ENCODE measurements around the gene DDX51.

Gene DDX51

DNA sequence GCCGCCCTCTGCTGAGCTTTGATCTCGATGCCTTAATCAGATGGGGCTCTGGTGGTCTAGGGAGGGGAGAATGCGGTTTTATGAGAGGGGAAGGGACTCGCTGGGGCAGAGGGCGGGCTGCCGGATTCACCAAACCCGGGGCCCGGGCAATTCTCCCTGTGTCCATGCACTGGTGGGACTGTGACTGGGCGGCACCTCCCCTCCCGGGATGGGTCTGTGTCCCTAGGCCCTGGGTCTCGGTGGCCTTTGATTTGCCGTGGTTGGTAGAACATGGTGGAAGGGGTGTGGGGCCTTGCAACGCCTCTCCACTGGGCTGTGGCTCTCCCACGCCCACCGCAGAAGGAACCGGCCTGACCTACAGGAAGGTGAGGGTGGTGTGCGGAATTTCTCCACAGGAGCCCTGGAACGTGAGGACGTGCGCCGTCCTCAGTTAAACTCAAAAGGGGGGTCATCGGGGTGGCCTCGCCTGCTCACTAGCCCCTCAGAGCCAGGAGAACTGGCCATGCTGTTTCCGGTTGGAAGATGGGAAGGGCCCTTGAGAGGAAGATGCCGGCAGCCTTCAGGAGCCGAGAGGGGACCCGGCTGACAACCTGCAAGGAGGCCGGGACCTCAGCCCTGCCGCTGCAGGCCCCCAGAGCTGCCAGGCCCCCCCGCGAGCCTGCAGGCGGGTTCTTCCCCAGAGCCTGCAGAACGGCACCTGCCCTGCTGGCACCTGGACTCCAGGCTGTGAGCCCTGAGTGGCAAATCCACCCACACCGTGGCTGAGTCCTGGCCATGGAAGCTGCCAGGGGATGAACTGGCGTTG lies 43.7 kb upstream of the DDX51 start:
- H3K4me1 ChIP-seq (ENCODE audit: control insufficient read depth, insufficient read depth, low read depth, low read length), result peaks cover 12% of the 10 kb centered on the region
- H4K8ac ChIP-seq (ENCODE audit: low read length), result no peak overlapping the region
- WGBS, result 91% methylated on average over 35 of the region's 35 CpGs
- no peaks in the 10 kb centered on the region for H3K79me1 ChIP-seq (replicated peaks; ENCODE audit: low read length, poor library complexity, severe bottlenecking)
- no peak overlapping the region for H3K4me3 ChIP-seq (ENCODE audit: insufficient read depth in 1 of 2, low read depth in 1 of 2, low read length in 2 of 2)
- no peak overlapping the region for H2AFZ ChIP-seq (ENCODE audit: low read depth, low read length)
- H3K18ac ChIP-seq (ENCODE audit: low read depth in 1 of 2, low read length in 2 of 2), result no peak overlapping the region
- no peak overlapping the region for H3K23ac ChIP-seq (ENCODE audit: low read length in 2 of 2)
- no peak overlapping the region for H2AK5ac ChIP-seq (ENCODE audit: low read length, severe bottlenecking)
- DNase-seq, result no peak
- no peak overlapping the region for H3K27ac ChIP-seq (ENCODE audit: low read length, poor library complexity, severe bottlenecking)
- H2BK15ac ChIP-seq (ENCODE audit: low read depth, poor library complexity, severe bottlenecking), result no peak overlapping the region
- H3K36me3 ChIP-seq (ENCODE audit: control insufficient read depth in 1 of 2, insufficient read depth in 2 of 2, low read depth in 1 of 2, low read length in 2 of 2), result no peaks in the 10 kb centered on the region
- no peak overlapping the region for H2BK120ac ChIP-seq (ENCODE audit: low read depth, low read length)
- no peak overlapping the region for H2BK5ac ChIP-seq (ENCODE audit: low read depth, low read length, poor library complexity, severe bottlenecking)
- H3K27me3 ChIP-seq (ENCODE audit: control insufficient read depth in 1 of 2, insufficient read depth in 1 of 2, low read length in 2 of 2), result peaks cover 16 to 74% of the 10 kb centered on the region in 2 experiments
- no peak overlapping the region for H3K4ac ChIP-seq (ENCODE audit: low read depth in 1 of 2, low read length in 2 of 2)
- H3K9me3 ChIP-seq (ENCODE audit: control insufficient read depth, low read length), result no peaks in the 10 kb centered on the region
- H3K14ac ChIP-seq (ENCODE audit: low read length in 2 of 2), result no peak overlapping the region
- no peak overlapping the region for H4K91ac ChIP-seq (ENCODE audit: low read length)
- no peak overlapping the region for H2BK12ac ChIP-seq (ENCODE audit: low read length in 2 of 2)
- no peak overlapping the region for H3K4me2 ChIP-seq (ENCODE audit: low read length, poor library complexity, severe bottlenecking)
- no peak overlapping the region for H3K9ac ChIP-seq (ENCODE audit: low read length)

DNA sequence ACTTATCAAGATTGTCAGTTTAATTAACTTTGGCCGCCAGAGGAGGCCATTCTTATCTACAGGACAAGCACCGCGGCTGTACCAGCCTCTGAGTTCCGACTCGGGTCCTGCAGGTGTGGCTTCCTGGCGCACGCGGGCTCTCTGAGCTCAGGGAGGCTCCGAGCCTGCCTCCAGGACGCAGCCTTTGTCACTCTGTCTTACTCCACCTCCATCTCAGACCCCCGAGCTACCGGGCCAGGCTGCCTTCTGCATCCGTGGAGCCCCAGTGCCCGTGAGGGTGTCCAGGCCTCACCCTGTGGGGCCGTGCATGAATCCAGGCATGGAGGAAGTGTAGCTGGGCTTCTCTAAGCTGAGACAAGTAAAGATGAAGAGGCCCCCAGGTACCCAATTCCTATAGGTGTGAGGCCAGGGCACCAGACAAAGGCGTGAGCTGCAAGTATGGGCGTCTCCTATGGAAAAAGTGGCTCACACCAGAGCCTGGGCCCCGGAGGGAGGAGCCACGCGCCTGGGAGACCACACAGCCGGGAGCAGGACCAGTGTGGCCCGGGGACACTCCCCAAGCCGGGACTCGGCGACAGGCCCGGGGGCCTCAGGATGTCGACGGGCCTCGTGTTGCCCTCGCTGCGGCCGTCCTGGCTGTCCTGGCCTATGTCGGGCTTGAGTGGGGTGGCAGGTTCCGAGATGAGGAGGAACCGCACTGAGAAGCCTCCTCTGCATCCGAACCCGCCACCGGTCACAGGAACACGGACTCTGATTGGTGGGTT lies 42.9 kb upstream of the DDX51 start:
- peaks cover 12% of the 10 kb centered on the region for H3K4me1 ChIP-seq (ENCODE audit: control insufficient read depth, insufficient read depth, low read depth, low read length)
- H3K23ac ChIP-seq (ENCODE audit: low read length in 2 of 2), result no peak overlapping the region
- peaks cover 17 to 76% of the 10 kb centered on the region in 2 experiments for H3K27me3 ChIP-seq (ENCODE audit: control insufficient read depth in 1 of 2, insufficient read depth in 1 of 2, low read length in 2 of 2)
- no peak overlapping the region for H2AFZ ChIP-seq (ENCODE audit: low read depth, low read length)
- no peak overlapping the region for H2BK120ac ChIP-seq (ENCODE audit: low read depth, low read length)
- no peak overlapping the region for H2AK5ac ChIP-seq (ENCODE audit: low read length, severe bottlenecking)
- H3K27ac ChIP-seq (ENCODE audit: low read length, poor library complexity, severe bottlenecking), result no peak overlapping the region
- no peak overlapping the region for H4K8ac ChIP-seq (ENCODE audit: low read length)
- no peak overlapping the region for H2BK5ac ChIP-seq (ENCODE audit: low read depth, low read length, poor library complexity, severe bottlenecking)
- DNase-seq, result no peak
- no peaks in the 10 kb centered on the region for H3K36me3 ChIP-seq (ENCODE audit: control insufficient read depth in 1 of 2, insufficient read depth in 2 of 2, low read depth in 1 of 2, low read length in 2 of 2)
- H2BK12ac ChIP-seq (ENCODE audit: low read length in 2 of 2), result no peak overlapping the region
- H3K79me1 ChIP-seq (replicated peaks; ENCODE audit: low read length, poor library complexity, severe bottlenecking), result no peaks in the 10 kb centered on the region
- 91% methylated on average over 39 of the region's 39 CpGs for WGBS
- H3K18ac ChIP-seq (ENCODE audit: low read depth in 1 of 2, low read length in 2 of 2), result no peak overlapping the region
- no peak overlapping the region for H3K14ac ChIP-seq (ENCODE audit: low read length in 2 of 2)
- no peak overlapping the region for H3K4me2 ChIP-seq (ENCODE audit: low read length, poor library complexity, severe bottlenecking)
- no peak overlapping the region for H3K4ac ChIP-seq (ENCODE audit: low read depth in 1 of 2, low read length in 2 of 2)
- no peak overlapping the region for H3K4me3 ChIP-seq (ENCODE audit: insufficient read depth in 1 of 2, low read depth in 1 of 2, low read length in 2 of 2)
- no peak overlapping the region for H4K91ac ChIP-seq (ENCODE audit: low read length)
- no peaks in the 10 kb centered on the region for H3K9me3 ChIP-seq (ENCODE audit: control insufficient read depth, low read length)
- no peak overlapping the region for H3K9ac ChIP-seq (ENCODE audit: low read length)
- no peak overlapping the region for H2BK15ac ChIP-seq (ENCODE audit: low read depth, poor library complexity, severe bottlenecking)

DNA sequence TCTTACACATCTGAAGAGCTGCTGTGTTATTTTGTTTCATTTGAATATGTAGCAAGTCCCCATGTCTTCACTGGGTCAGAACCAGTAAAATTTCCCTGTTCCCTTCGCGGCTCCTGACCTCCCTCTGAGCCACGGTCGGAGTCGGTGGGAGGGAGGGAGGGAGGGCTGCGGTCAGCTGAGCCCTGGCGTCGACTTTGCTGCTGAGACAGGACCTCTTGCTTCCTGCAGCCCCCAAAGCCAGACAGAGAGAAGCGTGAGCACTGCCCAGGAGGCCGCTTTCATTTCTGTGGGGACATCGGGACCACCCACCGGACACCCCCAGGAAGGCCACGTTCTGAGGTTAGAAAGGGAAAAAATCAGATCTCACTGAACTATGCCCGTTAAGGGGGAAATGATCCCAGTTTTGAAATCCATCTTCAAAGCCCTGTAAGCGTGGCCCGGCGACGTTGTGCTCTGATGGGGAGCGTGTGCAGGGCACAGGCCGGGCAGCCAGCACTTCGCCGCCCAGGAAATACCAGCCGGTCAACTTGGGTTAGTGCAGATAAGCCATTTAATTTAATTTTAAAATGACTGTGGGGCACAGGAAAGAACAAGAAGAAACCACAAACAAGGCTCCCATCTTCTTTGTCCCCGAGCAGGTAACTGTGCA lies 42.2 kb upstream of the DDX51 start:
- no peak for DNase-seq
- no peak overlapping the region for H2BK120ac ChIP-seq (ENCODE audit: low read depth, low read length)
- no peak overlapping the region for H2BK5ac ChIP-seq (ENCODE audit: low read depth, low read length, poor library complexity, severe bottlenecking)
- no peak overlapping the region for H3K14ac ChIP-seq (ENCODE audit: low read length in 2 of 2)
- no peak overlapping the region for H3K4ac ChIP-seq (ENCODE audit: low read depth in 1 of 2, low read length in 2 of 2)
- peaks cover 12% of the 10 kb centered on the region for H3K4me1 ChIP-seq (ENCODE audit: control insufficient read depth, insufficient read depth, low read depth, low read length)
- H3K27ac ChIP-seq (ENCODE audit: low read length, poor library complexity, severe bottlenecking), result no peak overlapping the region
- no peak overlapping the region for H4K91ac ChIP-seq (ENCODE audit: low read length)
- H3K4me2 ChIP-seq (ENCODE audit: low read length, poor library complexity, severe bottlenecking), result no peak overlapping the region
- H3K79me1 ChIP-seq (replicated peaks; ENCODE audit: low read length, poor library complexity, severe bottlenecking), result no peaks in the 10 kb centered on the region
- H3K4me3 ChIP-seq (ENCODE audit: insufficient read depth in 1 of 2, low read depth in 1 of 2, low read length in 2 of 2), result no peak overlapping the region
- H3K36me3 ChIP-seq (ENCODE audit: control insufficient read depth in 1 of 2, insufficient read depth in 2 of 2, low read depth in 1 of 2, low read length in 2 of 2), result no peaks in the 10 kb centered on the region
- no peak overlapping the region for H2AK5ac ChIP-seq (ENCODE audit: low read length, severe bottlenecking)
- H4K8ac ChIP-seq (ENCODE audit: low read length), result no peak overlapping the region
- peaks cover 17 to 71% of the 10 kb centered on the region in 2 experiments for H3K27me3 ChIP-seq (ENCODE audit: control insufficient read depth in 1 of 2, insufficient read depth in 1 of 2, low read length in 2 of 2)
- no peak overlapping the region for H3K23ac ChIP-seq (ENCODE audit: low read length in 2 of 2)
- H2BK12ac ChIP-seq (ENCODE audit: low read length in 2 of 2), result no peak overlapping the region
- 77% methylated on average over 24 of the region's 24 CpGs for WGBS
- H2BK15ac ChIP-seq (ENCODE audit: low read depth, poor library complexity, severe bottlenecking), result no peak overlapping the region
- H2AFZ ChIP-seq (ENCODE audit: low read depth, low read length), result no peak overlapping the region
- no peaks in the 10 kb centered on the region for H3K9me3 ChIP-seq (ENCODE audit: control insufficient read depth, low read length)
- H3K18ac ChIP-seq (ENCODE audit: low read depth in 1 of 2, low read length in 2 of 2), result no peak overlapping the region
- H3K9ac ChIP-seq (ENCODE audit: low read length), result no peak overlapping the region

DNA sequence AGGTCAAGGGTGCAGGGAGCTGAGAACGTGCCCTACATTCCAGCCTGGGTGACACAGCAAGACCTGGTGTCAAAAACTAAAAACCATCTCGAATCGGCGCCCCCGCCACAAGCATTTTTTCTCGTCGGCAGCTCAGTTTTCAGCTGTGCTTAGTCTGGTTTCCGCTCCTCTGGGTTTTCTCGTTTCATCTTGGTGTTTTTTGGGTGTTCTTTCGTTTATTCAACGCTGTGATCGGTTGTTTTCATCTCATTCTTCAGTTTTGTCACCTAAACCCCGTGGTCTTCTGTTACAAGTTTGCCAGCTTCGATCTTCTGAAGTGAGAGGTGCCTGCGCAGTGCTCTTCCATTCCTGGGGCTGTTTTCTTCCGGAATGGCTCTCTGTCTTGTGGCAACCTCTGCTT lies 41.6 kb upstream of the DDX51 start:
- Histone ChIP-seq H3K4ac (ENCODE audit: low read depth in 1 of 2, low read length in 2 of 2) (no peak overlapping the region), H2BK120ac (ENCODE audit: low read depth, low read length) (no peak overlapping the region), H4K91ac (ENCODE audit: low read length) (no peak overlapping the region), H3K4me1 (ENCODE audit: control insufficient read depth, insufficient read depth, low read depth, low read length) (peaks cover 10% of the 10 kb centered on the region), H2BK12ac (ENCODE audit: low read length in 2 of 2) (no peak overlapping the region), H3K23ac (ENCODE audit: low read length in 2 of 2) (no peak overlapping the region), H3K9me3 (ENCODE audit: control insufficient read depth, low read length) (no peaks in the 10 kb centered on the region), H3K36me3 (ENCODE audit: control insufficient read depth in 1 of 2, insufficient read depth in 2 of 2, low read depth in 1 of 2, low read length in 2 of 2) (no peaks in the 10 kb centered on the region), H3K18ac (ENCODE audit: low read depth in 1 of 2, low read length in 2 of 2) (no peak overlapping the region), H2BK5ac (ENCODE audit: low read depth, low read length, poor library complexity, severe bottlenecking) (no peak overlapping the region), H3K14ac (ENCODE audit: low read length in 2 of 2) (no peak overlapping the region), H2AFZ (ENCODE audit: low read depth, low read length) (no peak overlapping the region), H3K4me2 (ENCODE audit: low read length, poor library complexity, severe bottlenecking) (no peak overlapping the region), H4K8ac (ENCODE audit: low read length) (no peak overlapping the region), H3K4me3 (ENCODE audit: insufficient read depth in 1 of 2, low read depth in 1 of 2, low read length in 2 of 2) (no peak overlapping the region), H2AK5ac (ENCODE audit: low read length, severe bottlenecking) (no peak overlapping the region), H3K9ac (ENCODE audit: low read length) (no peak overlapping the region), H3K27ac (ENCODE audit: low read length, poor library complexity, severe bottlenecking) (no peak overlapping the region), H2BK15ac (ENCODE audit: low read depth, poor library complexity, severe bottlenecking) (no peak overlapping the region), H3K79me1 (replicated peaks; ENCODE audit: low read length, poor library complexity, severe bottlenecking) (no peaks in the 10 kb centered on the region), H3K27me3 (ENCODE audit: control insufficient read depth in 1 of 2, insufficient read depth in 1 of 2, low read length in 2 of 2) (peaks cover 17 to 73% of the 10 kb centered on the region in 2 experiments)
- DNase-seq, result no peak
- WGBS, result 78% methylated on average over 16 of the region's 16 CpGs
